RPMI8226 (cell line): ENCODE results near the gene LRP6.
"Not testable (repeated sequence)": the region's sequence is repeated elsewhere in the genome, so short reads cannot be mapped to it uniquely, and the experiment has no call there.

Experiments used
- DNase-seq: peaks from one replicate; pipeline ENCODE4 v3.0.0-alpha.2; 2015

Gene LRP6

DNA sequence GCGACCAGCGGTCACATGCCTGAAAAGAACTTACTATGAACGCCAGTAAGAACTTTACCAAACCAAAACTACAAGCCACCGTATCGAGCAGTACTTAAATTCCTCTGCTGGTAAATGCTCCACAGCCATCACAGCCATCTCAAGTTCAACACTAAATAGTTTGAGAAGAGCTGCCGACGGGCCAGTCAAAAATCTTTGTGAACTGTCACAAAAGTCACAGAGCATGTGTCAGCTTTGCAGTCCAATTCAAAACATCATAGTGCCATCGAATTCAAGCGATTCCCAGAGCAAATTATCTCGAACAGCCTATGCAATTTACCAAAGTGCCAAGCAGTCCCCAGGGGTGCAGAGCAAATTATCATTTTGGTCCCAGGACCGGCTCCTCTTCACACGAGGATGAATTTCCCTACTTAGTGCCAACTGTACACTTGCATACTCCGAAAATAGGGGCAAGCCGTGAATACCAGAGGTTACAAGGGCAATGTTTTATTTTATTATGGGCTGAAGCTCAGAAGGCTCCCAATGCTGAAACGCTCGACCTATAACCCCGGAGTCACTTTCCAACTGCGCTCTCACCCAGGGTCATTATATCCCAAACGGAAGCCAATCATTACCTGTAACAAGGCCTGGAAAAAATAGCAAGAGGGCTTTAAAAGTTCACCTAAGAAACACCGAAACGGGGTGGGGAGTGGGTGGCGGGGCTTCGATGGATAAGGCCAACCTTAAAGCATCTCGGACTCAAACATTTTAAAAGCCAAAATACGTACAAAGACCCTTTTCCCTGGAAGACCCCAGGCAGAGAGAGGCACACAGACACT, 1.1 kb downstream of the LRP6 start:
- DNase-seq: peak; percentile 51

DNA sequence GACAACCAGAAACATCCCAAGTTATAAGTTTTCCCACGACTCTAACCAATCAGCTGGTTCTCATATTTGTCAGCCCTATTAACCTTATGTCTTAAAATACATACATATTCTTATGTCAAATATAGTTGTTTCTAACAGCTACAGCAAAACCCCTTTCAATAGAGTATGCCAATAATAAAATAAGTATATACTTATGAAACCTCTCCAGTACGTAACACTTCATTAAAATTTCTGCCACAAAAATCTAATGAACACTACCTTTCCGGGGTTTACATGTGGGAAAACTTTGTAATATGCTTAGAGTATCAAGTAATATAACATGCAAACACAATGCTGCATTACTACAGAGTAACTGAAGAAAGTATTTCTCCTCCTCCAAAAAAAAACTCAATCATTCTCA, 1.8 kb downstream of the LRP6 start:
- DNase-seq: no peak

- no peak for DNase-seq
These were observed 2.9 kb downstream of the LRP6 start for GRCh38 chr12:12263909-12264308.

DNA sequence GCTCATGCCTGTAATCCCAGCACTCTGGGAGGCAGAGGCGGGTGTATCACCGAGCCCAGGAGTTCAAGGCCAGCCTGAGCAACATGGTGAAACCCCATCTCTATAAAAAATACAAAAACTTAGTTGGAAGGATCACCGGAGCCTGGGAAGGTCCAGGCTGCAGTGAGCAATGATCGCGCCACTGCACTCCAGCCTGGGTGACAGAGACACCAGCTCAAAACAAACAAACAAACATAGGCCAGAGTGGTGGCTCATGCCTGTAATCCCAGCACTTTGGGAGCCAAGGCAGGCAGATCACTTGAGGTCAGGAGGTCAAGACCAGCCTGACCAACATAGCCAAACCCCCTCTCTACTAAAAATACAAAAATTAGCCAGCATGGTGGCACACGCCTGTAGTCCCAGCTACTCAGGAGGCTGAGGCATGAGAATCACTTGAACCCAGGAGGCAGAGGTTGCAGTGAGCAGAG, 10.5 kb downstream of the LRP6 start:
- DNase-seq: not testable (repeated sequence)

- DNase-seq: no peak
These were observed 12.3 kb downstream of the LRP6 start for GRCh38 chr12:12254553-12254952.

DNA sequence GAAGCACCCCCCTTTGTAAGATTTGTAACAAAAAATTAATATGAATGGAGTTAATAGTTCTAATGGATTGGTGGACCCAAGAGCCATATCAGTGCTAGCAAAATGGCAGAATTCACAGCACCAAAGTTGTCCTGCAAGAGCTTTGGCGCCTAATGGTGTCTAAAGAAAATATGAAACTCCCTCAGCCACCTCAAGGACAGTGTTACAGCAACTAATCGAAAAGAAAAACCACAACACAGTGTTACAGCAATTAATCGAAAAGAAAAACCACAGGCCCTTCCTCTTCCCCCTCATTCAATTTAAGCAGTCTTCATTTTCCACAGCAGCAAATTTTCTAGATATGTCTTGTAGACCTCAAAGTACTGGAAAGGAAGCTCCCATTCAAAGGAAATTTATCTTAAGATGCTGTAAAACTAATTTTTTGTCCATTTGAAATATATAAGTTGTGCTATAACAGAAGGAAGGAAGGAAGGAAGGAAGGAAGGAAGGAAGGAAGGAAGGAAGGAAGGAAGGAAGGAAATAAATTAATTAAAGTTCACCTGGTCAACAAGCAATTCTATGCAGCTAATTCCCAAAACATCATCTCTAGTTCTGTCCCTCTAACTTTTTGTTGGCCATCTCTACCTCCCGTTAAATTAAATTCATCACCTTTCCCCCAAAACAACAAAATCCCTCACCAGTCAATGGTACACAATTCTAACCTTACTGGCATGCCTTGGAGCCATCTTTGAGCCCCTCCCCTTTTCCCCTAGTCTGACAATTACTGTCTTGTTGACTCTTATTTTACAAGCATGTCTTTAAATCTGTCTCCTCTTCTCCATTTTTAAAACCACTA, 17.4 kb downstream of the LRP6 start:
- no peak for DNase-seq

DNA sequence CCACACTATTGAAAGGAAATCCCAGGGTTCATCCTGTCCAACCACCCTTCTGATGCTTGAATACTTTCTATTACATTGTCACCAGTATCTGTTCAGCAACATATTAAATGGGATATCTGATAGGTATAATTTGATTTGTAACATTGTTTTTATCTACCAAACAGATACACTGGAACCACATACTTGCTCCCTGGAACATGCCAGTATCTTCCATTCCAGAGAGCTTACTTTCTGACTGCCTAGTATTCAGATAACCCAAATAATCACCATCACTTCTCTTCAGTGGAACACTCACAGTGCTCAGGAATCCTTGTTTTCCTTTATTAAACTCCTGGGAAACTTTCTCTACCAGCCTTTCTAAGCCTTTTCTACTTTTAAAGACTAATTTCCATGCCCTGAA, 19.3 kb downstream of the LRP6 start:
- DNase-seq: no peak

GRCh38 chr12:12244341-12244740, 22.5 kb downstream of the LRP6 start:
- no peak for DNase-seq

DNA sequence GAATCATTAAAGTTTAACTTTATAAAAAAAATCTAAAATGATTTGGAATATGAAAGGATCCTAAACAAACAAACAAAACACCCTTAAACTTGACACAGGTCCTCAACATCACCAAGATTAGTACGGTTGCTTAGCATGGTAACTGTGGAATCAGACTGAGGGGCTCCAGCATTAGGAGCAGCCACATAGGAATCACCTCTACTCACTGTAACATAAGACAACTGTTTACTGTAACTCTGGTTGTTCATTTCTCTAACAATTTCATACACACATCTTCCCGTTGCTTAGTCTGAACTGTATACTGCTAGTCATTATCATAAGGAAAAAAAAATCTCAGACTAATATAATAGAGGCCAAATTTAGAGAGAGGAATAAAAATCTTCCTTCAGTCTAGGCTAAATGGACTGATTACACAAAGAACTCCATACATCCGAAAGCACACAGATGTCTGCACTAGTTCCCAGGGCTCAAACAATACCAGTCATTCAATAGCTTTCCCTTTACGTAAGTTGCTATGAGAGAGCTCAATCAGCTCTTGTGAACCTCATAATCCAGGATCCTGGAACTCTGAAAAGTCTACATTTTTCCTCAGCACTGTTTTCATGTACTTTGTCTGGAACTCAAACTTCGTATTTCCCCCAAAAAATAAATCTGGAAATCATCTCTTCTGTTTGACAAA, 26.0 kb downstream of the LRP6 start:
- DNase-seq: no peak

- DNase-seq: no peak
These were observed 27.7 kb downstream of the LRP6 start for GRCh38 chr12:12239127-12239526.

DNA sequence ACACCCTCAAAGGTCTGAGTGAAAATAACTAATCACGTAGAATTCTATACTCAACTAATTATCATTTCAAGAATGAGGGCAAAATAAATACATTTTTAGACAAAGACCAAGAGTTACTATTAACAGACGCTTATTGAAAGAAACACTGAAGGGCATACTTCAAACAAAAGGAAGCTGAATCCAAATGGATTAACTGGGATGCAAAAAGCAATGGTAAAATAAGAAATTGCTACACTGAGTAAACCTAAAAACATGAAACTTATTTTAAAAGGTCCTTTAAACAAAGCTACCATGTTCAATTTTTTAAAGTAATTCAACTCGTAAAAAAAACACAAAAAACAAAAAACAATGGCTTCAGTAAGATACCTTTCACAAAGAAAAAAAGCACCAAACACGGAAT, 28.2 kb downstream of the LRP6 start:
- no peak for DNase-seq

DNA sequence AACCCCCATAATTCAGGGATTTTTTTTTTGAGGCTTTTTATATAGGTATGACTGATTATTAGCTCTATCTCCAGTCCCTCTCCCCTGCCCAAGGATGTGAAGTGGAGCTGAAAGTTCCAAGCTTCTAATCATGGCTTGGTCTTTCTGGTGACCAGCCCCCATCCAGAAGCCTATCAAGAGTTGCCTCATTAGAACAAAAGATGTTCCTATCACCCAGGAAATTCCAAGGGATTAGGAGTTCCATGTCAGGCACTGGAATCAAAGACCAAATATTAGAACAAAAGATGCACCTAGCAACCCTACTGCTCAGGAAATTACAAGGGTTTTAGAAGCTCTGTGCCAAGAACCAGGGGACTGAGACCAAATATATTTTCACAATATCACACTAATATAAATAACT, 29.9 kb downstream of the LRP6 start:
- DNase-seq: no peak

- no peak for DNase-seq
These were observed 36.6 kb downstream of the LRP6 start for GRCh38 chr12:12230275-12230674.

DNA sequence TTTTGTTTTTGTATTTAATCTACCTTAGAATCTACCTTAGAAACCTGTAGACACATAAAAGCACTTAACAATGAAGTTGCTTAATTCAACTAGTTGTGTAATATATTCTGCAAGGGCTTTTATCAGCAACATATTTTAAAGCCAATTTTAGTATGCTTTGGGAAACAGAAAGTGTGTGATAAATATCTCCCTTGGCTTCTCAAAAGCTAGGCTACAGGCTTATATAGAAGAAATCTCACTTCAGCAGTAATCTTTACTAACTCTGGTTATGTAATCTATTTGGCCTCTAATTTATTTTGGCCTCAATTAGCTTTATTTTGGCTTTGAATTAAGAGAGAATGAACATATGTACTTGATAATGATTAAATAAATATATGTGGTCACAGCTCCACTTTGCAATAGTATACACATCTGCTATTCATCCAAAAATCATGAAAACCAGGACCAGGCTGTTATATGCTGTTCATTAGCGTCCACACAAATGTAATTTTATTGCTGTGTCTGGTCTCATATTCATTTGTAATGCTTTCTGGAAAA, 37.2 kb downstream of the LRP6 start:
- DNase-seq: no peak

DNA sequence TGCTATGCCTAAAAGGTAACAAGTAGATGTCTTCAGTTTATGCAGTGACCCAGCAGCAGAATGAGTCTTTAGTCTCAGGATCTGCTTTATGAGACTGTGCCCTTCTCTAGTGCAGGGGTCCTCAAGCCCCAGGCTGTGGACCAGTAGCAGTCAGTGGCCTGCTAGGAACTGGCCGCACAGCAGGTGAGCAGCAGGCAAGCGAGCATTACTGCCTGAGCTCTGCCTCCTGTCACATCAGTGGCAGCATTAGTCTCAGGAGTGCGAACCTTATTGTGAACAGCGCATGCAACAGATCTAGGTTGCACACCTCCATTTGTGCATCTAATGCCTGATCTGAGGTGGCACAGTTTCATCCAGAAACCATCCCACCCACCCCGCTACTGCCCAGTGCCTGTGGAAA, 38.4 kb downstream of the LRP6 start:
- DNase-seq: no peak

- no peak for DNase-seq
These were observed 40.7 kb downstream of the LRP6 start for GRCh38 chr12:12226187-12226586.

DNA sequence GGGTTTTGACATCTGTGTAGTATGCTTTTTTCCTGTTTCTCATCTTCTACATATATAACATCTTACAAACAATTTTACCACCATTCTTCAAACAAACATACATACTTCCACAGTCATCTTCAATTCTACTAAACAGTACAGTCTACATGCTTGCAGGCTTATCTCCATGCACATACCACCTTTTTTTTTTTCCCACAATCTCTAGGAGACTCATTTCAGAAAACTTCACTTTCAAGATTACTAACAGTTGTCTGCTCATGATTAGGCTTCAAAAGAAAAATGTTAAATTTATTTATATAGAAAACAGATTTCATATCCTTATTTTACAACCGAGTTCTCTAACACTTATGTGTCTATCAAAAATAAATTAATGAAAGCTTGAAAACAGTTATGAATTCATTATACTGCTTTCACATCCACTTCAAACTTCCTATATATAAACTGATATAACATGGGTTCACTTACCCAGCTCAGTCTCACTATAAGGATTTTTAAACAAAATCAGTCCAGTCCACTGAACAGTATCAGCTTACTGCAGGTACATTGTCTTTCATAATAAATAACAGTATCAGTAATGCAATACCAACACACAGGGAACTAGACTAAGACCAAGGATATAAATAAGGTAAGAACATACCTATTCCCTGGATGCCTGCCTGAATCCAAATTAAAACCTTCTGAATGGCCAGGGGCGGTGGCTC, 42.5 kb downstream of the LRP6 start:
- no peak for DNase-seq

DNA sequence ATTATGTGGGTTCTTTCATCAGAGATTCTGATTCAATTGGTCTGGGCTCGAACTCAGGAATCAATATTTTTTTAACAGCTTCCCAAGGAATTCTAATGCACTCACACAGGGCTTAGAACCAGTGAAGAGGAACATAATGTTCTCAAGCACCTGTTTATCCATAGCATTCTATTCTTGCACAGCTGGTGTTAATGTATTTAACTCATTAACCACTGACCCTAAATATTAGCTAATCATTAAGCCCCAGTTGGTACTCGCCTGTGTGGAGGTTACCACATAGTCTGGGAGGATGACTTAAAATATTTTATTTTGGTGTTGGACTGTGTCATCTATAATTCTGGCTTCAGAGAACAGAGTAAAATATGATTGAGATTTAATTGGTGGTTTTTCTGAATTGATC, 45.3 kb downstream of the LRP6 start:
- DNase-seq: no peak

DNA sequence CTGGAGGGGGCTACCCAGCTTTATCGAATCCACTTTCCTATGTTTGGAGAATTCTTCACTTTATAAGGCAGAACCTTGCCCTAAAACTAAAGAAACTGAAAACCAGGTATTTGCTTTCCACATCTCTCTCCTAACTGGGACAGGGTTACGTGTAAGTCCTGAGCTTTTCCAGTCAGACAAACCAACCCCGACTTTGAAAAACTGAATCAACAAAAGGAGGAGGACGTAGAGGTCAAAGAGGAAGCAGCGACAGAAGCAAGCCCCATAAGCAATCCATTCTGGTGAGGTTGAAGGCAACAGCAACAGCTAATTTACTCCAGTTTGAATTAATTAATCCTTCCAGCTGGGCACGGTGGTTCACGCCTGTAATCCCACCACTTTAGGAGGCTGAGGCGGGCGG, 47.2 kb downstream of the LRP6 start:
- DNase-seq: no peak

- DNase-seq: no peak
These were observed 49.9 kb downstream of the LRP6 start for GRCh38 chr12:12217018-12217359.

DNA sequence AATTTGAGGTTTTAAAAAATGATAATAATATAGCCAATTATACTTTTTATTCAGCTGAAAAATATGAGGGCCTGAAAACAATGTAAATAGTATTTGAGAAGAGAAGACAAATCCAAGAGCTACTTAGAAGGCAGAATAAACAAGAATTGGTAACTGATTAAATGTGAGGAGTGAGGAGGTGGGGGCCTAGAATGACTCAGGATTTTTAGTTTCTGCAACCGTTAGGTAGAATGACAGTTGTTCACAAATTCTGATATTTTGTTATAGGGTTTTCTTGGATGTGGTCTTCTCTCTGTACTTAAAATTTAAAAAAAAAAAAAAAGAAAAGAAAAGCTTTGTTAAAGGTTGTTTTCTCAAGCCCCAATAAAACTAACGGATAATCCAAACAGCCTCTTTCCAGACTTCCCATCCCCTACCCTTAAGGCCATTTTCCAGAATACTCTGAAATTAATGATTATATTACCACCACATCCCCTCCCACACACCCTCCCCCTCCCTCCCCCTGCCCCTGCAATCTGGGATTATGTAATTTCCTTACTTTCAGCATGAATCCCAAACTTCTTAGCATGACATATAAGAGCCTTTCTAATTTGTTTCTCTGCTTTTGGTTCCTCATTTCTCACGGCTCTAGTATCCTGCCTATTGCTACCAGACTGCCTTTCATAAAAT, 50.4 kb downstream of the LRP6 start:
- no peak for DNase-seq

GRCh38 chr12:12214635-12215131, 52.2 kb downstream of the LRP6 start:
- DNase-seq: no peak
